HL-60 (cell line): ENCODE results near the gene CCNE1.

Source experiments
- CTCF ChIP-seq: IDR thresholded peaks from one replicate; pipeline ENCODE4 v1.5.1; 2011; ENCODE audit warnings: low read length, control low read depth, inconsistent platforms; ENCODE audit not compliant: insufficient read depth
- POLR2AphosphoS5 ChIP-seq: IDR thresholded peaks from 2 replicates; pipeline ENCODE4 v1.6.1; 2012; ENCODE audit warnings: low read depth
- SPI1 ChIP-seq: IDR thresholded peaks from 2 replicates; pipeline ENCODE4 v1.6.1; 2012; ENCODE audit warnings: low read depth, mild to moderate bottlenecking, borderline replicate concordance

- no peak for TF ChIP-seq CTCF
- no peak for TF ChIP-seq SPI1
- no peak for TF ChIP-seq POLR2AphosphoS5
Measured at GRCh38 chr19:29815231-29815630, 3.4 kb downstream of the CCNE1 start.
